Astrocyte of the cerebellum (primary cell): ENCODE data around the gene RGMA.
A peak's percentile ranks its signal among the peaks of the same experiment; 100 is the strongest.

Experiments
- DNase-seq: peaks from one replicate; pipeline ENCODE4 v3.0.0-alpha.2; 2011; ENCODE audit warnings: low read depth
- H3K4me3 ChIP-seq: 2 replicates; pipeline ENCODE4 v1.5.1; 2011; ENCODE audit warnings: mild to moderate bottlenecking, low read depth, low read length, moderate library complexity
- in situ Hi-C: cut with HindIII; loops from 2 replicates; pipeline ENCODE4 v1.10.0; 2017; ENCODE audit warnings: low sequenced_read_pairs
- TF ChIP-seq, protein P1 (sequence below): IDR thresholded peaks from 2 replicates; pipeline ENCODE4 v1.5.1; 2012; ENCODE audit warnings: low read length, low read depth, moderate library complexity, mild to moderate bottlenecking; ENCODE audit errors: missing control alignments

Gene RGMA

DNA sequence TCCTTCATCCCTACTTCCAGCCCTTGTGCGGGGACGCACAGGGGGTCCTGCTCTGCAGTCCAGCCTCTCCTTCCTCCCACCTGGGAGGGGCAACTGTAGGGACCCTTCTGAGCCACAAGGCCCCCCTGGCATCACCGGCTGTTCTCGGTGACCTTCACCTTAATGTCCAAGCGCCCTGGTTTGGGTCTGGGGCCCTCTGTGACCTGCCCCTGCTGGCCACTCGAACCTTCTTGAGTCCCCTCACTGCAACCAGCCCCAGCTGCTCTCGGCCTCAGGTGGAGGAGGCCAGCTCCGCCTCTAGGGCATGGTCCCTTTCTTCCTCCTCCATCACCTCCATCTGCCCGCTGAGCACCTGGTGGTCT is 57.9 kb downstream of the RGMA start:
- in situ Hi-C loops: no loop called here
- TF ChIP-seq, protein P1, sequence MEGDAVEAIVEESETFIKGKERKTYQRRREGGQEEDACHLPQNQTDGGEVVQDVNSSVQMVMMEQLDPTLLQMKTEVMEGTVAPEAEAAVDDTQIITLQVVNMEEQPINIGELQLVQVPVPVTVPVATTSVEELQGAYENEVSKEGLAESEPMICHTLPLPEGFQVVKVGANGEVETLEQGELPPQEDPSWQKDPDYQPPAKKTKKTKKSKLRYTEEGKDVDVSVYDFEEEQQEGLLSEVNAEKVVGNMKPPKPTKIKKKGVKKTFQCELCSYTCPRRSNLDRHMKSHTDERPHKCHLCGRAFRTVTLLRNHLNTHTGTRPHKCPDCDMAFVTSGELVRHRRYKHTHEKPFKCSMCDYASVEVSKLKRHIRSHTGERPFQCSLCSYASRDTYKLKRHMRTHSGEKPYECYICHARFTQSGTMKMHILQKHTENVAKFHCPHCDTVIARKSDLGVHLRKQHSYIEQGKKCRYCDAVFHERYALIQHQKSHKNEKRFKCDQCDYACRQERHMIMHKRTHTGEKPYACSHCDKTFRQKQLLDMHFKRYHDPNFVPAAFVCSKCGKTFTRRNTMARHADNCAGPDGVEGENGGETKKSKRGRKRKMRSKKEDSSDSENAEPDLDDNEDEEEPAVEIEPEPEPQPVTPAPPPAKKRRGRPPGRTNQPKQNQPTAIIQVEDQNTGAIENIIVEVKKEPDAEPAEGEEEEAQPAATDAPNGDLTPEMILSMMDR: no peak
- DNase-seq: no peak
- H3K4me3 ChIP-seq: no peak overlapping the region

DNA sequence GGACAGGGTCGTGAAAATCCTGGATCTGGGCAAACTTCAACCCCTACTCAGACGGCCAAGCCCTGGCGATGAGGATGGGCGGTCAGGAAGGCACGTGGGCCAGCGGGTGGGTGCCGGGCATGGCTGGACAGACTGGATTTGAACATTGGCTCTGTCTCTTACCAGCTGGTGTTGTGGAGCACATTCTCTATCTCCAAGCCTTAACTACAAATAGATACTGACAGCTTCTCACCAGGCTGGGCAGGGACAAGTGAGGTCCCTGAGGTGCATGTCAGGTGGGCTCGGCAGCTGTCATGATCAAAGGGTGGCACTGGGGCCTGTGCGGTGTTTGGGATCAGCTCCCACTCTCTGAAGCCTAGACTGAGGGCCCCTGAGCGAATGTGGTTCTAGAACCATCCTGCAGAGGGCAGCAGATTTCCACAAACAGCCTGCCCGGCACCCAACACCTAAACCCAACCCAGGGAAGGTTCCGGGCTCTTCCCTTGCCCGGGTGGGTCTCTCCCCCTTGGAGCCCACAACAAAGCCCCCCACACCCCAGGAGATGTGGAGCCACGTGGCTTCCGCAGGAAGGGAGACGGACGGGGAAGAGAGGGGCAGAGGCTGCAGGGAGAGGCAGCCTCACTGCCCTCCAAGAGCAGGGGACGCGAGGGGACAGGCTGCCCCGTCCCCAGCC is 58.4 kb downstream of the RGMA start:
- TF ChIP-seq, protein P1: peak; percentile 83
- H3K4me3 ChIP-seq: no peak overlapping the region
- peak; percentile 43 for DNase-seq
- in situ Hi-C loops: no loop called here

DNA sequence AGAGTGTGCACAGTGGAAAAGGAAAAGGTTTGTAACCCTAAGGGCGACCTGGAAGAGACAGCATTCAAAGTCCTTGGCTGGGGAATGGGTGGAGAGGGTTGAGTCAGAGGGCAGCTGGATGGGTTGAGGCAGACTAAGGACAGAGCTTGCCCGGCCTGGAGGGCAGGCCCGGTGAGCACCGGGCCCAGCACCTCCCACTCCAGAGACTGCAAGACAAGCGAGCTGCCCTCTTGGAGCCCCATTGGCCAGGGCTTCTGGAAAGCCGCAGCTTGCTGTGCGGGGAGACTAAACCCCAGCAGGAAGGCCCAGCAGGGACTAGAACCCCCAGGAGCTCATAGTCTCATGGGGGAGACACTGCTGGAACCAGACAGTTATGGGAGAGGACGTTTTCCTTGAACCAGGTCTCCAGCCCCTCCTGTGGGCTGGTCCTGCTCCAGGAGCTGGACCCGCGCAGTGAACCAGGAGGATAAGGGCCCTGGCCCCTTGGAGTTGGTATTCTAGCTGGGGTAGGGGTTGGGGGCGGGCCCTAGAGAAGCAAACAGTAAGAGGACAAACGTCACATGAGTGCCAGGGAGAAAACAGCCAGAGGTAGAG is 59.1 kb downstream of the RGMA start:
- TF ChIP-seq, protein P1: no peak
- no peak for DNase-seq
- in situ Hi-C loops: no loop called here
- no peak overlapping the region for H3K4me3 ChIP-seq

DNA sequence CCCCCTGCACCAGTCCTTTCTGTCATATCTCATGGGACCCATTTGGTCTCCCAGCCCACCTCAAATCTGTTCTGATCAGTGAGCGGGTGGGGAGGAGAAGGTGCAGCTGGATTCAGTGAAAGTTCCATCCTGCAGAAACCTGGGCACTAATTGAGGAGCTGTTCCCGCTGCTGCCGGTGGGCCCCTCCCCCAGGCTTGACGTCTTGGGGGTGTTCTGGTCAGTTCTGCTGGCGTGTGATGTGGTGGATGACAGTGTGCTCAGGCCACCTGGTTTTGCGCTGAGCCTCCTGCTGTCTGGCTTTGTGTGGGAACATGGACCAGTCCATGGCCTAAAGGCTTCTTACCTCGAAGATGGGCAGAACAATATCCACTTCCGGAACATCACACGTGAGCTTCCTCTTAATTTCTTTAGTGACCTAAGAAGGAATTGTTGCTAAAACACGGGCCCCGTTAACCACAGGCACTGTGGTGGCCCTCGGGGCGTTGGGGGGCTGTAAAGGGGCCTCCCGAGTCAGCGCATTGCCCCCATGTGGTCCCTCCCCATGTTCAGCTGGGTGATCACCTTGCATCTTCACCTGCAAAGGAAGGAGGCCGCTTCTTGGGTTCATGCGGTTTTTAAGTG is 59.7 kb downstream of the RGMA start:
- TF ChIP-seq, protein P1: no peak
- no peak overlapping the region for H3K4me3 ChIP-seq
- no peak for DNase-seq
- in situ Hi-C loops: no loop called here

DNA sequence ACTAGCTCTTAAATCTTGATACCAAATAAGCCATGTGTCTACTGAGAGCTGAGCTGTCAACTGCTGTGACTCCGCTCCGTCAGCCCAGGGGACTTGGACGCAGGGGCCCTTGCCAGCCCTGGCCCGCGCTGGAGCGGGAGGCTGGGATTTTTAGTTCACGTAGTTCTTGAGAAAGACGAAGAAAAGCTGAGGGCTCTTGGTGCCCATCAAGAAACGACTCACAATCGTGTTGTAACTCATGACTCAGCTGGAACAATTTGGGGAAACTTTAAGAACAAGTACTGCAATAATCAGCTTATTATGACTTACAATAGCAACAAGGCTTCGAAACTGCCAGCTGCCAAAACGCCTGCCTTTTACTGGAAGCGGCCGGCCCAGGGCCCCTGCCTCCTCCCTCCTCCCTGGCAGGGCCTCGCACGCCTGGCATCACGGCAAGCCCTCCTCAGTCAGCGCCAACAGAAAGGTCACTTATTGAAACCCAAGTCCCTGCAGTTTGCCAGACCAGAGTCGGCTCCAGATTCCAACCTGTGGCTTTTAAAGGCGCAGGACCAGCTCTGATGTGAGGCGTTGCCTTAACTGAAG is 60.3 kb downstream of the RGMA start:
- TF ChIP-seq, protein P1: no peak
- no peak overlapping the region for H3K4me3 ChIP-seq
- in situ Hi-C loops: no loop called here
- DNase-seq: peak; percentile 67

DNA sequence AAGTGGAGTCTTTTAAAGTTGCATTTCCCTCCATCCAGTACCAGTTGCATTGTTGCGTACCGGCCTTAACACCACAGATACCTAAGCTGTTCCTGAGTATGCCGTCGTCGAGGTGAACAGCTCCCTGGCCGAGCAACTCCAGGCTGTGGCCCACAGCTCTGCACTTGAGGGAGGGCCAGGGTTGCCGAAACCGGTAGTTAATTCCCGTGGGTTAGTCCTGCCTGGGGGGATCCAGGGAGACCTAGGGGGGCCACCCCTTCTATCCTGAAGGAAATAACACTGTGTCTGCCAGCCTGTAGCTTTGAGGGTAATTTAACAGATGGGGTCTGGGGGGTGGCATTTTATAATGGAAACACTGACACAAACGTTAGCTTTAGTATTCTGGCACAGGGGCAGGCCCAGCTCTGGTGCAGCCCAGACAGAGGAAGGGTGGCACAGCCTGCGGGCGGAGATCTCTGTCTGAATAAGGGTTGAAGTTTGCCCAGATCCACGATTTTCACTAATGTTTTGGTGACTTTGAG is 60.8 kb downstream of the RGMA start:
- no peak overlapping the region for H3K4me3 ChIP-seq
- TF ChIP-seq, protein P1: no peak

More for the DNA sequence above, 60.8 kb downstream of the RGMA start:
- in situ Hi-C loops: no loop called here
- DNase-seq: no peak
